ENCODE data around the gene ETS1.

GRCh38 chr11:128628686-128629085 is 41.3 kb upstream of the ETS1 start:
- TF ChIP-seq POLR2AphosphoS5 (IDR thresholded peaks at IDR 0.05; ENCODE audit: borderline replicate concordance, low read depth, low read length) (no peak), EZH2 (IDR thresholded peaks at IDR 0.05) (no peak)

Data from SK-N-MC (cell line).